CD14-positive monocyte (primary cell): ENCODE results near the gene ATP1A3. TPM values are rescaled to one million over a fixed set of nuclear protein-coding genes. Genes with fewer than 3 reads are reported as not detected.

ENCODE experiments used
- DNase-seq, 3 donors: peaks; one replicate each; pipeline ENCODE4 v3.0.0-alpha.2; 2011 to 2022
- H2AFZ ChIP-seq: 2 replicates; pipeline ENCODE4 v1.6.0; 2012; ENCODE audit warnings: mild to moderate bottlenecking, low read depth, low read length, inconsistent platforms; ENCODE audit not compliant: insufficient read depth, poor library complexity, severe bottlenecking
- H3K27ac ChIP-seq, 2 donors: 1 replicate in 1 of 2; 2 replicates in 1 of 2; pipeline ENCODE4 v1.5.1; 2012 to 2013; ENCODE audit warnings: low read length in 2 of 2, control low read depth in 1 of 2, inconsistent platforms in 1 of 2, low read depth in 1 of 2, mild to moderate bottlenecking in 1 of 2
- H3K27me3 ChIP-seq, 2 donors: one replicate each; pipeline versions ENCODE4 v1.6.0 to v1.6.1; 2011 to 2013; ENCODE audit warnings: low read length in 2 of 2; ENCODE audit not compliant: control insufficient read depth in 2 of 2, insufficient read depth in 2 of 2
- H3K36me3 ChIP-seq, 2 donors: replicated peaks in 1 of 2; 1 replicate in 1 of 2; 2 replicates in 1 of 2; pipeline versions ENCODE4 v1.5.1 to v1.6.1; 2012 to 2013; ENCODE audit warnings: low read length in 2 of 2, control low read depth in 1 of 2, inconsistent platforms in 1 of 2, mild to moderate bottlenecking in 1 of 2; ENCODE audit not compliant: insufficient read depth in 2 of 2, control insufficient read depth in 1 of 2
- H3K4me1 ChIP-seq, 2 donors: 1 replicate in 1 of 2; 2 replicates in 1 of 2; pipeline versions ENCODE4 v1.5.1 to v1.6.1; 2012 to 2013; ENCODE audit warnings: low read length in 2 of 2, control low read depth in 1 of 2, inconsistent platforms in 1 of 2, mild to moderate bottlenecking in 1 of 2, moderate library complexity in 1 of 2; ENCODE audit not compliant: insufficient read depth in 2 of 2, control insufficient read depth in 1 of 2
- H3K4me2 ChIP-seq: replicated peaks from 2 replicates; pipeline ENCODE3; 2012; ENCODE audit warnings: low read length, moderate library complexity, mild to moderate bottlenecking; ENCODE audit not compliant: poor library complexity, severe bottlenecking; ENCODE audit errors: extremely low read depth
- H3K4me3 ChIP-seq, 3 experiments: fragments of 200-600 bp in 1 of 3; sonication (generic) in 1 of 3; replicated peaks in 1 of 3; 1 replicate in 2 of 3; 2 replicates in 1 of 3; pipeline ENCODE4 v1.5.1; 2011 to 2013; ENCODE audit warnings: low read length in 3 of 3, mild to moderate bottlenecking in 3 of 3, control low read depth in 2 of 3, low read depth in 2 of 3, inconsistent platforms in 1 of 3, moderate library complexity in 1 of 3
- H3K79me2 ChIP-seq: 2 replicates; pipeline ENCODE4 v1.6.0; 2012; ENCODE audit warnings: mild to moderate bottlenecking, control low read depth, inconsistent platforms, low read length, moderate library complexity; ENCODE audit not compliant: insufficient read depth
- H3K9ac ChIP-seq: 2 replicates; pipeline ENCODE4 v1.6.0; 2017; ENCODE audit warnings: low read length, mild to moderate bottlenecking; ENCODE audit not compliant: insufficient read depth, poor library complexity, severe bottlenecking
- H3K9me3 ChIP-seq, 2 donors: replicated peaks in 1 of 2; 1 replicate in 1 of 2; 2 replicates in 1 of 2; pipeline versions ENCODE4 v1.5.1 to v1.6.1; 2012 to 2013; ENCODE audit warnings: low read length in 2 of 2, control low read depth in 1 of 2; ENCODE audit not compliant: control insufficient read depth in 1 of 2, insufficient read depth in 1 of 2
- H4K20me1 ChIP-seq: 2 replicates; pipeline ENCODE4 v1.6.0; 2012; ENCODE audit warnings: mild to moderate bottlenecking, low read length, control low read depth, moderate library complexity; ENCODE audit not compliant: insufficient read depth
- H3K27ac Mint-ChIP-seq, 7 donors: one replicate each; pipeline ENCODE4 v1.8.0; 2020; ENCODE audit warnings: mild to moderate bottlenecking in 7 of 7, mixed read lengths in 7 of 7, moderate library complexity in 6 of 7, inconsistent platforms in 2 of 7
- H3K27me3 Mint-ChIP-seq, 3 donors: one replicate each; pipeline ENCODE4 v1.8.0; 2021 to 2022; ENCODE audit warnings: low read depth in 3 of 3, mild to moderate bottlenecking in 3 of 3, mixed read lengths in 3 of 3, moderate library complexity in 3 of 3, inconsistent platforms in 1 of 3
- H3K36me3 Mint-ChIP-seq, 2 donors: one replicate each; pipeline ENCODE4 v1.8.0; 2020; ENCODE audit warnings: mixed read lengths in 2 of 2, inconsistent platforms in 1 of 2, mild to moderate bottlenecking in 1 of 2
- H3K4me1 Mint-ChIP-seq: one replicate; pipeline ENCODE4 v1.8.0; 2020; ENCODE audit warnings: mild to moderate bottlenecking, mixed read lengths
- H3K4me3 Mint-ChIP-seq, 2 donors: one replicate each; pipeline ENCODE4 v1.8.0; 2020; ENCODE audit warnings: mild to moderate bottlenecking in 2 of 2, mixed read lengths in 2 of 2, moderate library complexity in 1 of 2
- H3K9me3 Mint-ChIP-seq, 7 donors: one replicate each; pipeline ENCODE4 v1.8.0; 2020 to 2022; ENCODE audit warnings: mixed read lengths in 7 of 7, mild to moderate bottlenecking in 6 of 7, moderate library complexity in 6 of 7, inconsistent platforms in 2 of 7
- WGBS: methylation state at CpG from one replicate; pipeline ENCODE4 v1.1.5; 2013; ENCODE audit warnings: missing lambda C conversion rate; ENCODE audit not compliant: insufficient coverage; 5-methylcytosine and 5-hydroxymethylcytosine counted together
- intact Hi-C, 2 donors: fragments of 100-400 bp; cut with micrococcal nuclease; formaldehyde crosslinking; loops; one replicate each; pipeline versions ENCODE4 v1.15.0 to v1.15.1; 2023
- polyA plus RNA-seq, 3 donors: library from polyadenylated mRNA; depleted of rRNA in 1 of 3; unstranded in 2 of 3; stranded (reverse) in 1 of 3; fragments of 300-500 nt in 2 of 3; fragments of >200 nt in 1 of 3; fragmentation: Illumina TruSeq in 2 of 3; gene quantifications; 1 replicate in 2 of 3; 2 replicates in 1 of 3; pipeline ENCODE4 v1.2.3, GENCODE V29; 2012 to 2021
- TF ChIP-seq, protein P1 (sequence below): fragments of 200-600 bp; IDR thresholded peaks from one replicate; pipeline ENCODE4 v1.8.0; 2022; ENCODE audit warnings: antibody characterized with exemption, mild to moderate bottlenecking

The ATP1A3 gene
- polyA plus RNA-seq, 3 donors = 0.07 to 0.10 TPM; not detected in 1

DNA sequence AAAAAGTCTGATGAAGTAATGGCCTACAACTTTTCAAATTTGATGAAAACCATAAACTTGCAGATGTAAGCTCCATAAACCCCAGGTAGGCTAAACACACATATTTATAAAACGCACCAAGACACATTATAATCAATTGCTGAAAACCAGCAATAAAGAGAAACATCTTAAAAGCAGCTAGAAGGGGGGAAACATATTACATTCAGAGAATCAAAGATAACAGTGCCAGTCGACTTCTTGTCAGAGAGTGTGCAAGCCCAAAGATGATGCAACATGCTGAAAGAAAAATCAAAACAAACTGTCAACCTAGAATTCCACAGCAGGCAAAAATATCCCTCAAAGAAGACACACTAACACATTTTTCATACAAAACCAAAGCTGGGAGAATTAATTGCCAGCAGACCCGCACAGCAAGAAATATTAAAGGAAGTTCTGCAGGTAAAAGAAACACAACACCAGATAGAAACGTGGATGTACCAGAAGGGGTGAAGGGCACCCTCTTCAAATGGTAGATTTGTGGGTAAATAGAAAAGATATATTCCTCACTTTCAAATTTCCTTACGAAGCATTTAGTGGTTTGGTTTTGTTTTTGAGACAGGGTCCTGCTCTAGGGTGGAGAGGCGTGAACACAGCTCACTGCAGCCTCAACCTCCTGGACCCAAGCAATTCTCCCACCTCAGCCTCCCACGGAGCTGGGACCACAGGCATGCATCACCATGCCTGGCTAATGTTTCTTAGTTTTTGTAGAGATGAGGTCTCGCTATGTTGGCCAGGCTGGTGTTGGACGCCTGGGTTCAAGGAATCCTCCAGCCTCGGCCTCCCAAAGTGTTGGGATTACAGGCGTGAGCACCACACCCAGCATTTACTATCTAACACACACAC, 16.5 kb upstream of the ATP1A3 start:
- intact Hi-C loops = no loop called here
- Mint-ChIP-seq H3K27me3 (peaks cover 0 to 2% (median 2%) of the 10 kb centered on the region in 3 donors), H3K4me1 (no peaks in the 10 kb centered on the region), H3K27ac (no peak overlapping the region), H3K4me3 (no peak overlapping the region), H3K36me3 (no peaks in the 10 kb centered on the region), H3K9me3 (no peaks in the 10 kb centered on the region)
- no peaks in the 10 kb centered on the region for H3K79me2 ChIP-seq
- no peak for DNase-seq
- TF ChIP-seq, protein P1, sequence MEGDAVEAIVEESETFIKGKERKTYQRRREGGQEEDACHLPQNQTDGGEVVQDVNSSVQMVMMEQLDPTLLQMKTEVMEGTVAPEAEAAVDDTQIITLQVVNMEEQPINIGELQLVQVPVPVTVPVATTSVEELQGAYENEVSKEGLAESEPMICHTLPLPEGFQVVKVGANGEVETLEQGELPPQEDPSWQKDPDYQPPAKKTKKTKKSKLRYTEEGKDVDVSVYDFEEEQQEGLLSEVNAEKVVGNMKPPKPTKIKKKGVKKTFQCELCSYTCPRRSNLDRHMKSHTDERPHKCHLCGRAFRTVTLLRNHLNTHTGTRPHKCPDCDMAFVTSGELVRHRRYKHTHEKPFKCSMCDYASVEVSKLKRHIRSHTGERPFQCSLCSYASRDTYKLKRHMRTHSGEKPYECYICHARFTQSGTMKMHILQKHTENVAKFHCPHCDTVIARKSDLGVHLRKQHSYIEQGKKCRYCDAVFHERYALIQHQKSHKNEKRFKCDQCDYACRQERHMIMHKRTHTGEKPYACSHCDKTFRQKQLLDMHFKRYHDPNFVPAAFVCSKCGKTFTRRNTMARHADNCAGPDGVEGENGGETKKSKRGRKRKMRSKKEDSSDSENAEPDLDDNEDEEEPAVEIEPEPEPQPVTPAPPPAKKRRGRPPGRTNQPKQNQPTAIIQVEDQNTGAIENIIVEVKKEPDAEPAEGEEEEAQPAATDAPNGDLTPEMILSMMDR = no peak
- no peak overlapping the region for H2AFZ ChIP-seq
- no CpG with 5 or more reads among the region's 11 CpGs for WGBS
- no peaks in the 10 kb centered on the region for H3K27me3 ChIP-seq
- no peaks in the 10 kb centered on the region for H4K20me1 ChIP-seq
- no peaks in the 10 kb centered on the region for H3K36me3 ChIP-seq
- H3K4me2 ChIP-seq = no peak overlapping the region
- H3K4me3 ChIP-seq = no peak overlapping the region
- H3K9me3 ChIP-seq = no peaks in the 10 kb centered on the region
- H3K27ac ChIP-seq = no peak overlapping the region
- no peaks in the 10 kb centered on the region for H3K4me1 ChIP-seq
- H3K9ac ChIP-seq = no peak overlapping the region

GRCh38 chr19:42006569-42006968, 12.5 kb upstream of the ATP1A3 start:
- H3K4me3 ChIP-seq = no peak overlapping the region
- H3K79me2 ChIP-seq = no peaks in the 10 kb centered on the region
- Mint-ChIP-seq H3K4me3 (no peak overlapping the region), H3K27me3 (peaks cover 3 to 12% (median 4%) of the 10 kb centered on the region in 3 donors), H3K9me3 (peaks cover 0 to 1% (median 0%) of the 10 kb centered on the region in 7 donors), H3K4me1 (no peaks in the 10 kb centered on the region), H3K36me3 (no peaks in the 10 kb centered on the region), H3K27ac (peak overlapping the region in 1 of 7 donors; percentile 25)
- H3K4me2 ChIP-seq = no peak overlapping the region
- no peaks in the 10 kb centered on the region for H3K27me3 ChIP-seq
- DNase-seq = no peak
- no peaks in the 10 kb centered on the region for H3K9me3 ChIP-seq
- no peaks in the 10 kb centered on the region for H4K20me1 ChIP-seq
- intact Hi-C loops = no loop called here
- H2AFZ ChIP-seq = no peak overlapping the region
- TF ChIP-seq, protein P1 = no peak
- H3K9ac ChIP-seq = no peak overlapping the region
- WGBS = 94% methylated on average over 3 of the region's 13 CpGs
- H3K36me3 ChIP-seq = no peaks in the 10 kb centered on the region
- H3K27ac ChIP-seq = no peak overlapping the region
- H3K4me1 ChIP-seq = no peaks in the 10 kb centered on the region
